NCI-H2029 treated with DMSO at 0.1 percent for 48 hours (cell line): Measurements from ENCODE around the gene PPHLN1.
"Not testable (repeated sequence)": the region's sequence is repeated elsewhere in the genome, so short reads cannot be mapped to it uniquely, and the experiment has no call there.

Experiments
- DNase-seq: peaks from one replicate; lab custom pipeline; 2025; lab: John Stamatoyannopoulos, UW

Gene PPHLN1

GRCh38 chr12:42323856-42324255 lies 2.1 kb upstream of the PPHLN1 start:
- DNase-seq: no peak

- no peak for DNase-seq
Measured at GRCh38 chr12:42325326-42325652, 678 bp upstream of the PPHLN1 start.

GRCh38 chr12:42326541-42327226 lies 717 bp downstream of the PPHLN1 start:
- no peak for DNase-seq

- no peak for DNase-seq
Measured at GRCh38 chr12:42327227-42327590, 1.2 kb downstream of the PPHLN1 start.

- not testable (repeated sequence) for DNase-seq
Measured at GRCh38 chr12:42330097-42330496, 4.1 kb downstream of the PPHLN1 start.

GRCh38 chr12:42332301-42333285 lies 6.6 kb downstream of the PPHLN1 start:
- DNase-seq: peak; percentile 19

- no peak for DNase-seq
Measured at GRCh38 chr12:42336286-42336685, 10.3 kb downstream of the PPHLN1 start.

GRCh38 chr12:42338280-42338679 lies 12.3 kb downstream of the PPHLN1 start:
- no peak for DNase-seq

GRCh38 chr12:42342028-42342427 lies 16.1 kb downstream of the PPHLN1 start:
- no peak for DNase-seq

GRCh38 chr12:42343721-42344120 lies 17.8 kb downstream of the PPHLN1 start:
- no peak for DNase-seq

GRCh38 chr12:42346403-42347002 lies 20.5 kb downstream of the PPHLN1 start:
- no peak for DNase-seq

GRCh38 chr12:42349119-42350020 lies 23.4 kb downstream of the PPHLN1 start:
- not testable (repeated sequence) for DNase-seq

GRCh38 chr12:42350021-42350407 lies 24.0 kb downstream of the PPHLN1 start:
- DNase-seq: not testable (repeated sequence)

- no peak for DNase-seq
Measured at GRCh38 chr12:42356344-42356743, 30.4 kb downstream of the PPHLN1 start.

- no peak for DNase-seq
Measured at GRCh38 chr12:42360747-42361403, 34.9 kb downstream of the PPHLN1 start.

- no peak for DNase-seq
Measured at GRCh38 chr12:42361909-42362646, 36.1 kb downstream of the PPHLN1 start.

- DNase-seq: no peak
Measured at GRCh38 chr12:42362647-42363260, 36.8 kb downstream of the PPHLN1 start.

- no peak for DNase-seq
Measured at GRCh38 chr12:42364692-42365091, 38.7 kb downstream of the PPHLN1 start.

GRCh38 chr12:42365486-42365885 lies 39.5 kb downstream of the PPHLN1 start:
- DNase-seq: no peak

GRCh38 chr12:42370013-42370412 lies 44.0 kb downstream of the PPHLN1 start:
- DNase-seq: no peak
